Muscle of back (tissue), 11 donors: ENCODE measurements around the gene KCNQ2. TPM values are rescaled to one million over a fixed set of nuclear protein-coding genes. Genes with fewer than 3 reads are reported as not detected.
A peak's percentile ranks its signal among the peaks of the same experiment; 100 is the strongest.

Experiments
- DNase-seq, 3 donors: peaks; one replicate each; pipeline versions ENCODE4 v3.0.0 to v3.0.0-alpha.2; 2013
- polyA plus RNA-seq, 10 donors: library from polyadenylated mRNA; unstranded; fragments of 120-200 nt; gene quantifications; one replicate each; pipeline ENCODE4 v1.2.1, GENCODE V29; 2013; ENCODE audit not compliant: insufficient read length in 10 of 10

Gene KCNQ2
- polyA plus RNA-seq, 10 donors, result 2.6 to 8.1 (median 4.3) TPM

GRCh38 chr20:63419299-63419698 is 53.2 kb downstream of the KCNQ2 start:
- DNase-seq, result no peak

GRCh38 chr20:63418617-63419016 is 53.8 kb downstream of the KCNQ2 start:
- DNase-seq, result no peak

- DNase-seq, result no peak
These were observed 54.7 kb downstream of the KCNQ2 start for GRCh38 chr20:63417738-63418120.

GRCh38 chr20:63417097-63417737 is 55.2 kb downstream of the KCNQ2 start:
- no peak for DNase-seq

- no peak for DNase-seq
These were observed 55.8 kb downstream of the KCNQ2 start for GRCh38 chr20:63416631-63417030.

GRCh38 chr20:63415647-63416391 is 56.6 kb downstream of the KCNQ2 start:
- DNase-seq, result peak in 1 of 3 donors; percentile 38

GRCh38 chr20:63414720-63415430 is 57.6 kb downstream of the KCNQ2 start:
- DNase-seq, result no peak

- no peak for DNase-seq
These were observed 58.3 kb downstream of the KCNQ2 start for GRCh38 chr20:63413963-63414684.

GRCh38 chr20:63413323-63413722 is 59.1 kb downstream of the KCNQ2 start:
- DNase-seq, result no peak

GRCh38 chr20:63412889-63413288 is 59.6 kb downstream of the KCNQ2 start:
- no peak for DNase-seq

GRCh38 chr20:63411898-63412631 is 60.4 kb downstream of the KCNQ2 start:
- peak in 2 of 3 donors; percentile 39 to 81 for DNase-seq

- no peak for DNase-seq
These were observed 61.1 kb downstream of the KCNQ2 start for GRCh38 chr20:63411151-63411897.

- DNase-seq, result no peak
These were observed 62.5 kb downstream of the KCNQ2 start for GRCh38 chr20:63409834-63410435.

GRCh38 chr20:63409066-63409833 is 63.2 kb downstream of the KCNQ2 start:
- DNase-seq, result no peak

- DNase-seq, result no peak
These were observed 63.8 kb downstream of the KCNQ2 start for GRCh38 chr20:63408684-63409046.

GRCh38 chr20:63407928-63408683 is 64.3 kb downstream of the KCNQ2 start:
- no peak for DNase-seq

GRCh38 chr20:63406617-63407245 is 65.7 kb downstream of the KCNQ2 start:
- DNase-seq, result no peak

- DNase-seq, result no peak
These were observed 66.4 kb downstream of the KCNQ2 start for GRCh38 chr20:63406011-63406410.
